PC-3 (cell line): Measurements from ENCODE around the gene GPC5. TPM values are rescaled to one million over a fixed set of nuclear protein-coding genes. Genes with fewer than 3 reads are reported as not detected.
"Not testable (repeated sequence)": the region's sequence is repeated elsewhere in the genome, so short reads cannot be mapped to it uniquely, and the experiment has no call there.

Source experiments
- ATAC-seq: fragments of 200-7000 bp; cut with Tn5 transposase; 2 replicates; pipeline ENCODE4 v1.9.1; 2020; ENCODE audit warnings: mild to moderate bottlenecking, moderate library complexity
- BruUV-seq: library from RNA; stranded (reverse); fragments of 400-500 nt; replicated peaks from 2 replicates; lab custom pipeline; 2021; lab: Mats Ljungman, UMichigan
- CTCF ChIA-PET: fragments of 300-600 bp; sonication (Branson Sonifier 250); formaldehyde crosslinking; loops from one replicate; lab custom pipeline; 2022; ENCODE audit warnings: antibody characterized with exemption; lab: Charles Lee
- POLR2A ChIA-PET: fragments of 300-600 bp; sonication (Branson Sonifier 250); formaldehyde crosslinking; loops from one replicate; lab custom pipeline; 2022; ENCODE audit warnings: antibody characterized with exemption; ENCODE audit not compliant: unreplicated experiment; lab: Charles Lee
- DNase-seq: peaks from one replicate; pipeline ENCODE4 v3.0.0-alpha.2; 2015
- H2AFZ ChIP-seq: fragments of 300-600 bp; sonication (generic); 2 replicates; pipeline ENCODE4 v1.6.0; 2016; ENCODE audit warnings: antibody characterized with exemption, low read length
- H3F3A ChIP-seq: fragments of 300-600 bp; sonication (generic); one replicate; pipeline ENCODE4 v1.6.0; 2017; ENCODE audit warnings: antibody characterized with exemption, low read length, control low read depth, mild to moderate bottlenecking; ENCODE audit not compliant: unreplicated experiment
- H3K27ac ChIP-seq: fragments of 300-600 bp; sonication (generic); 2 replicates; pipeline ENCODE4 v1.5.1; 2016; ENCODE audit warnings: mild to moderate bottlenecking, low read length
- H3K27me3 ChIP-seq: fragments of 300-600 bp; sonication (generic); 2 replicates; pipeline ENCODE4 v1.6.1; 2016; ENCODE audit warnings: low read length, mixed read lengths
- H3K36me3 ChIP-seq: fragments of 300-600 bp; sonication (generic); 2 replicates; pipeline ENCODE4 v1.6.1; 2016; ENCODE audit warnings: low read depth, mixed run types, low read length, mixed read lengths
- H3K4me1 ChIP-seq: fragments of 300-600 bp; sonication (generic); 2 replicates; pipeline ENCODE4 v1.5.1; 2016; ENCODE audit warnings: low read length; ENCODE audit not compliant: insufficient read depth
- H3K4me2 ChIP-seq: fragments of 300-600 bp; sonication (generic); 2 replicates; pipeline ENCODE4 v1.6.0; 2016; ENCODE audit warnings: low read length
- H3K4me3 ChIP-seq: fragments of 300-600 bp; sonication (generic); 2 replicates; pipeline ENCODE4 v1.5.1; 2016; ENCODE audit warnings: mild to moderate bottlenecking, low read length, mixed read lengths
- H3K79me2 ChIP-seq: fragments of 300-600 bp; sonication (generic); 2 replicates; pipeline ENCODE4 v1.6.1; 2017; ENCODE audit warnings: low read length, mixed read lengths
- H3K9ac ChIP-seq: fragments of 300-600 bp; sonication (generic); 2 replicates; pipeline ENCODE4 v1.6.0; 2016; ENCODE audit warnings: mild to moderate bottlenecking, low read length
- H3K9me2 ChIP-seq: fragments of 300-600 bp; sonication (generic); replicated peaks from 2 replicates; pipeline ENCODE4 v1.6.1; 2016; ENCODE audit warnings: mixed run types, low read length, mixed read lengths
- H3K9me3 ChIP-seq: fragments of 300-600 bp; sonication (generic); 2 replicates; pipeline ENCODE4 v1.6.1; 2016; ENCODE audit warnings: low read length, mixed read lengths
- H4K20me1 ChIP-seq: fragments of 300-600 bp; sonication (generic); 2 replicates; pipeline ENCODE4 v1.6.1; 2016; ENCODE audit warnings: low read length, mixed read lengths
- CTCF ChIP-seq: fragments of 300-600 bp; sonication (generic); conservative IDR thresholded peaks from 2 replicates; pipeline ENCODE4 v1.5.1; 2017; ENCODE audit warnings: antibody characterized with exemption, low read depth, mild to moderate bottlenecking, low read length
- EZH2 ChIP-seq: fragments of 300-600 bp; sonication (generic); IDR thresholded peaks from one replicate; pipeline ENCODE4 v1.6.1; 2017; ENCODE audit warnings: antibody characterized with exemption, mild to moderate bottlenecking, low read length; ENCODE audit not compliant: unreplicated experiment
- EZH2phosphoT487 ChIP-seq: fragments of 300-600 bp; sonication (generic); IDR thresholded peaks from 2 replicates; pipeline ENCODE4 v1.6.1; 2018; ENCODE audit warnings: mild to moderate bottlenecking, antibody characterized with exemption, low read length, borderline replicate concordance
- intact Hi-C: fragments of 100-400 bp; cut with micrococcal nuclease; formaldehyde crosslinking; loops from 2 replicates; pipeline ENCODE4 v1.9.0; 2023
- total RNA-seq: library from RNA; depleted of rRNA; stranded (reverse); fragments of >200 nt; gene quantifications from 2 replicates; pipeline ENCODE4 v1.2.3, GENCODE V29; 2014

The GPC5 gene
- total RNA-seq, 1 experiment from 2014 or later: not detected

- BruUV-seq: no TSS peak
- POLR2A ChIA-PET: no interaction called here
- Histone ChIP-seq H3K9me2 (no peaks in the 10 kb centered on the region), H3K4me1 (no peaks in the 10 kb centered on the region), H3K36me3 (no peaks in the 10 kb centered on the region), H3K9me3 (no peaks in the 10 kb centered on the region), H3F3A (no peaks in the 10 kb centered on the region), H3K4me3 (no peak overlapping the region), H3K4me2 (no peak overlapping the region), H3K27ac (no peak overlapping the region), H4K20me1 (no peaks in the 10 kb centered on the region), H3K9ac (no peak overlapping the region), H3K27me3 (no peaks in the 10 kb centered on the region), H2AFZ (no peak overlapping the region), H3K79me2 (no peaks in the 10 kb centered on the region)
- TF ChIP-seq EZH2phosphoT487 (no peak), CTCF (no peak), EZH2 (no peak)
- no peak for ATAC-seq
- intact Hi-C loops: no loop called here
- CTCF ChIA-PET: no interaction called here
- no peak for DNase-seq
These were observed 269.1 kb downstream of the GPC5 start for GRCh38 chr13:91667486-91667885.

- Histone ChIP-seq H3K27me3 (no peaks in the 10 kb centered on the region), H3K9me3 (no peaks in the 10 kb centered on the region), H4K20me1 (no peaks in the 10 kb centered on the region), H3K27ac (no peak overlapping the region), H2AFZ (no peak overlapping the region), H3K4me3 (no peak overlapping the region), H3K79me2 (no peaks in the 10 kb centered on the region), H3F3A (no peaks in the 10 kb centered on the region), H3K4me1 (no peaks in the 10 kb centered on the region), H3K4me2 (no peak overlapping the region), H3K9me2 (no peaks in the 10 kb centered on the region), H3K36me3 (no peaks in the 10 kb centered on the region), H3K9ac (no peak overlapping the region)
- DNase-seq (no peak), ATAC-seq (no peak)
- TF ChIP-seq CTCF (no peak), EZH2 (no peak)
- CTCF ChIA-PET: no interaction called here
- BruUV-seq: no TSS peak
- intact Hi-C loops: no loop called here
- POLR2A ChIA-PET: no interaction called here
These were observed 270.6 kb downstream of the GPC5 start for GRCh38 chr13:91668866-91669495.

- BruUV-seq, H3F3A ChIP-seq, H3K79me2 ChIP-seq, POLR2A ChIA-PET, H4K20me1 ChIP-seq, DNase-seq, H3K4me2 ChIP-seq, H3K4me3 ChIP-seq, ATAC-seq, H3K27ac ChIP-seq, H3K9me3 ChIP-seq, H3K27me3 ChIP-seq, H3K9ac ChIP-seq, intact Hi-C loops, H3K4me1 ChIP-seq, H3K9me2 ChIP-seq, H2AFZ ChIP-seq, H3K36me3 ChIP-seq, CTCF ChIA-PET: not testable (repeated sequence)
These were observed 275.9 kb downstream of the GPC5 start for GRCh38 chr13:91674347-91674746.
